ENCODE data around the gene PPM1F.

- TF ChIP-seq POLR2A (IDR thresholded peaks at IDR 0.05; ENCODE audit: low read length) (no peak), GATA1 (IDR thresholded peaks at IDR 0.05; ENCODE audit: low read depth, low read length) (no peak)
Measured at GRCh38 chr22:21970037-21970799, 17.6 kb upstream of the PPM1F start.
